ENCODE data around the gene MOBP. TPM values are rescaled to one million over a fixed set of nuclear protein-coding genes. Genes with fewer than 3 reads are reported as not detected.
"Not testable (repeated sequence)": the region's sequence is repeated elsewhere in the genome, so short reads cannot be mapped to it uniquely, and the experiment has no call there.

The MOBP gene
- total RNA-seq, 1 experiment from 2014 or later: not detected

DNA sequence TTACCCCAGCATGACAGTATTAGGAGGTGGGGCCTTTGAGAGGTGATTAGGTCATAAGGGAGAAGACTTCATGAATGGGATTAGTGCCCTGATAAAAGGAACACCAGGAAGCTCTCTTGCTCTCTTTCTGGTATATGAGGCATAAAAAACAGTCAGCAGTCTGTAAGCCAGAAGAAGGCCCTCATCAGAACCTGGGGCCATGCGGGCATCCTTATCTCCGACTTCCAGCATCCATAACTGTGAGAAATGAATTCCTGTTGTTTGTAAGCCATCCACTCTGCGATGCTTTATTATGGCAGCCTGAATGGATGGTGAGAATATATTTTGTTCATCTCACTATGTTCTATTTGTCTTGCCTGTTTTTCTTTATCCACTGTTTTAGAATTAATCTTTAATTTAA is 17.7 kb upstream of the MOBP start:
- no peak for DNase-seq (ENCODE audit: low spot score)

DNA sequence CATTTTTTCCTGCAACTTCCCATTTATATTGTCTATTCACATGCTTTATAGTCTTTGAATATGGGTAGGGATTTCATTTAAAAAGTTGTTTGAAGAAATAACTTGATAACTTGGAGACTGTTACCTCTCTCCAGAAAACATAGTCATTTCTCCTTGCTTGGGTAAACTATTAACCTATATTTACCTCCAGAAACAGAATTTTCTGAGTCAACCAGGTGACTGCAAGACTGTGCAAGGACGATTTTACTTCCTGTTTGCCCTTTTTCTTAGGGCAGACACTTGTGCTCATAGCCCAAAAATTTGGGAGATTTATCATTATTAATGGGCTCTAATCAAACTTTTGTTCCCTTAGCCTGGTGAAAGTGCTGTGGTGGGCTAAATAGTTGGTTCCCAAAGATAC is 14.3 kb upstream of the MOBP start:
- DNase-seq (ENCODE audit: low spot score): no peak

DNA sequence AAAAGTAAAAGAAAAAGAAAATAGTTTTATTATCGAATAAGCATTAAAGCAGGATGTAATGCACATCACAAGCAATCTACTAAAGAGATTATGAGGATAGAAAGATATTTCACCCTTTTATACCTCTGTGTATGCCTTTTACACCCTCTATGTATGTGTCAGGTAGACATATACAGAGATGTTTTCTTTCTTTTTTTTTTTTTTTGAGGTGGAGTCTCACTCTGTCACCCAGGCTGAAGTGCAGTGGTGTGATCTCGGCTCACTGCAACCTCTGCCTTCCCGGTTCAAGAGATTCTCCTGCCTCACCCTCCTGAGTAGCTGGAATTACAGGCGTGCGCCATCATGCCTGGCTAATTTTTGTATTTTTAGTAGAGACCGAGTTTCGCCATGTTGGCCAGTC is 13.6 kb upstream of the MOBP start:
- not testable (repeated sequence) for DNase-seq (ENCODE audit: low spot score)

DNA sequence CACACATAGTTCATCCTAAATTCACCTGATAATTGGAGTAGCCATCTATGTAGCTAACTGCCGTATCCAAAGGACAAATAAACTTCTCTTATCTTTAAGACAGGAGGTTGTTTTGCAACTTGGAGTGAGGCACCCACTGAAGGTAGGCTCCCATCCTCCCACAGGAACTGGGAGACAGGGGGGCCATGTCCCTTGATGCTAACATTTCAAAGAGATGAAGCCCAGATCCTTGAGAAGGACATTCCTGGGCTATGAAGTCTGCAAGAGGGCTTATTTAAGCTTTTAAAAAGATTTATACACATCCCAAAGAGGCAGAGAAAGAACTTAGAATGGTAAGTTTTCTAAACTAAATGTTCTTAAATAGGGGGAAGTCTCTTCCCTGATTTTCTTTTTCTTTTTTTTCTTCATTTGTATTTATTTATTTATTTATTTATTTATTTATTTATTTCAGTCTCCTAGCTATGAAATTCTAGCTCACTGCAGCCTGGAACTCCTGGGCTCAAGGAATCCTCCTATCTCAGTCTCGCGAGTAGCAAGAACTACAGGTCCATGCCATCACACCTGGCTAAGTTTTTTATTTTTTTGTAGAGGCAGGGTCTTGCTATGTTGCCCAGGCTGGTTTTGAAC is 12.8 kb upstream of the MOBP start:
- DNase-seq (ENCODE audit: low spot score): no peak

DNA sequence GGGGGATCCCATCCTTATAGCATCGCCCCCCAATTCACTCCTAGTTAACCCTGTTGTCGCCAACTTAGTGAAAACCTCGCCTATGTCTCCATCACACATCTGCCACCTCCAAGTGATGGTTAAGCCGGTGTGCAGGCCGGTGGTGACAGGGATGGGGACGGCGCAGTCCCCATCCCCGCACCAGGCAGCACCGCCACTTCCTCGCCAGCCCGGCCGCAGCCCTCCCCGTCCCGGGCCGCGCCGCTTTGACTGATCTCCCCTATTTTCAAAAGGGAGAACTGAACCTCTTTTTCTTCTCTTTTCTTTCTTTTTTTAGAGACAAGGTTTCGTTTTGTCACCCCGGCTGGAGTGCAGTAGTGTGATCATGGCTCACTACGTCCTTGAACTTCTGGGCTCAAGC is 11.3 kb upstream of the MOBP start:
- DNase-seq (ENCODE audit: low spot score): no peak

DNA sequence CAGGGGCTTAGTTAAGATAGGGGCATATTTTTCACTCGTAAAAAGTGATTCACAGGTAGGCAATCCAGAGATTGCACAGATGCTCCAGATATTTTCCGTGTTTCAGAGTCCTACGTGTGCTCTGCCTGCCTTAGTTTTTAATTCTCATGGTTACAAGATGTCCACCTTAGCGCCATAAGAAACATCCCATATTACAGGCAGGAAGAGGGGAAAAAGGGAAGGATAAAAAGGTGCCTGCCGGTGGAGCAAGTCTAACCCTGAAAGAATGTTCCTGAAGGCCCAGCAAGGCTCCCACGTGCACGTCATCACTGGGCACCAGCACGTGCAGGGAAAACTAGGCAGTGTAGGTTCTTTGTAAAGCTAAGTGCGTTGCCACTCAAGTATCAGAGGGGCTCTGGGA is 10.1 kb upstream of the MOBP start:
- no peak for DNase-seq (ENCODE audit: low spot score)

DNA sequence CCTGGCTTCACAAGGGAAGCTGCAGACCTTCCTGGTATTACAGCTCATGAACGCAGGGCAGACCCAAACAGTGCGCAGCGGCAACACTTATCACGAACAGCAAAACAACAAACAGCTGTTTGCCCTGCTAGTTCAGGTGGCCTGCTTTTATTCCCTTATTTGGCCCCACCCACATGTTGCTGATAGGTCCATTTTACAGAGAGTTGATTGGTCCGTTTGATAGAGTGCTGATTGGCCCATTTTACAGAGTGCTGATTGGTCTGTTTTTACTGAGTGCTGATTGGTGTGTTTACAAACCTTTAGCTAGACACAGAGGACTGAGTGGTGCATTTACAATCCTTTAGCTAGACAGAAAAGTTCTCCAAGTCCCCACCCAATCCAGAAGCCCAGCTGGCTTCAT is 8.9 kb upstream of the MOBP start:
- DNase-seq (ENCODE audit: low spot score): not testable (repeated sequence)

DNA sequence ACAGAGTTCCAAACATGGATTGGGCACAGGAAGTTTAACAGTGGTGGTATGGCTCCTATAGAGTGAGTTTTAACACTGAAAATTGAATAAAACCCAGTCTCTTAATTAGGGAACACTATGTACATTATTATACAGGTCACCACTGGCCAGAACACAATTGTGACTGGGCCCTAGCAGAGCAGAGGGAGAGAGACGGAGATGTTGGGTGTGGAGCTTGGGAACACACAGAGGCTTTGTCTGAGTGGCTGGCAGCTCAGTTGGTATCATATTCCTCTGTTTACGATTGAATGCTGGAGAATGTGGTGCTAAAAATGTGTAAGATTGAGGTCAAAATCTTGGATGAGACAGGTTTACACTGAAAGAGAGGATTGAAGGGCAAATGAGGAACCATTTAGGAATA is 6.8 kb upstream of the MOBP start:
- DNase-seq (ENCODE audit: low spot score): no peak

DNA sequence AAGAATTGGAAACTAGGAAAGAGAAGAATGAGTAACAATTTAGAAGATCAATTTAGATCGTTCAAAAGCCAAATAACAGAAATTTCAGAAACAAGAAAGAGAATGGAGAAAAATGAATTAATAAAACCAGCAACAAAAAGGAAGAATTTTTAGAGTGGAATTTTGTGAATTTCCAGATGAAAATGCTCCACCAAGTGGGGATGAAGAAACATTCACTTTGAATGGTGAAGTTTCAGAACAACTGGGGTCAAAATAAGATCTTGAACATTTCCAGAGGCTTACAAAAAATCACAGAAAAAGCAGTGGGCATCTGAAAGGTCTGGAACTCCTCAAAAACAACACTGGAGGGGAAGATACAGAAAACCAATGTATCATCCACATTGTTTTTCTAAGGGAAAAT is 4.2 kb upstream of the MOBP start:
- DNase-seq (ENCODE audit: low spot score): no peak

DNA sequence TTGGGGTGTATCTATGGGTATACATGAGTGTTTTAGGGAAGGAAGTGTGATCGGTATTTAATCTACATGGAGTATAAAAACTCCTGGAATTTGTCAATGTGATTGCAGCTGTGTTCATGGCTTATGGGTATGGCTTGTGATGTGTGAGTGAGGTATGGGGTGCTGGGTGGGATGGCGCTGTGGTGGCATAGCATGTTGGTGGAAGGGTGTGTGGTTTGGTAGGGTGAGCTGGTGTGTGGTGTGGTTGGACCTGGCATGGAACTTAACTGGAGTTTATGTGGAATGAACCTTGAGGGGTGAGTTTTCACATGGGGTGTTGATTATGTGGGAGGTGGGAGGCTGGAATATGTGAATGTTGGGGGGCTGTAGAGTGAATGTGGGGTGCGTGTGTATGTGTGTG is 492 bp upstream of the MOBP start:
- DNase-seq (ENCODE audit: low spot score): no peak

DNA sequence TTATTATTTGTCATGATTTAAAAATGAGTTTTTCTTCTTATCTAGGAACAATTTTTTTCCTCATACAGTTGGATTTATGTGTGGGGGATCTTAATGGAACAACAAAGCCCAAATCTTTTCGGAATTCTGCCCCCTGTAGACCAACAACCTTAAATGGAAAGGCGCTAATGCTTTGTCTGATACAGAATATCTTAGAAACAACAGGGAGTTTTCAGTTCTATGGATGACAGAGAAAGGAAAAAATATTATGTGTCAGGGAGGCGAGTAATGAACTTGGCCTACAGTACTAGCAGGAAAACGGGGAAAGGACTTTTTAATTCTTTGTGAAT is 592 bp downstream of the MOBP start:
- DNase-seq (ENCODE audit: low spot score): no peak

DNA sequence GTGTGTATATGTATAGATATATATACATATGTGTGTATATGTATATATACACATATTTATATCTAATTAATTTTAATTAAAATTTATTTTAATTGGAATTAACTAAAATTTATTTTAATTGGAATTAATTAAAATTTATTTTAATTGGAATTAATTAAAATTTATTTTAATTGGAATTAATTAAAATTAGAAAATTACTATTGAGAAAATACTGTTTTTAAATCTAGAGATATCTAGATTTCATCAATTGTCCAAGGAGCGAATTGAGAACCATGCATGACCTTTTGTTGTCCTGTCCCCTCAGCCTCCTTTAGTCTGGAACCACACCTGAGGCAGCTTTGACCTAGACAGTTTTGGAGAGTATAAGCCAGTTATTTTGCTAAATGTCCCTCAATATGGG is 1.8 kb downstream of the MOBP start:
- DNase-seq (ENCODE audit: low spot score): no peak

DNA sequence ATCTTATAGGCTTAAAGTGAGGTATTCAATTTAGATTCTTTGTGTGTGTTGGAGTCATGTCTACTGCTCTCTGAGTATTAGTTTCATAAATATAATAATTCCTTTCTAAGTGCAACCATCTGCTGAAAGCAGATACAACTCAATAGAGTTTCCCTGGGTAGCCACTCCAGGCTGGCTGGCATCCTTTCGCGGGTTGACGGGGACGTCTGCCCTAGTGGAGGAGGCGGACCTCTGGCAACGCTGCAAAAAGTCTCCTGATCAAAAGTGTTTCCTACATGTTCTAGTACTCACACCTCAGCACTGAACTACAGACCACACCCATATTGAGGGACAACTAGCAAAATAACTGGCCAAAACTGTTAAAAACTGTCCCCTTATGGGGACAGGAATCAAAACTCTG is 2.5 kb downstream of the MOBP start:
- DNase-seq (ENCODE audit: low spot score): no peak

DNA sequence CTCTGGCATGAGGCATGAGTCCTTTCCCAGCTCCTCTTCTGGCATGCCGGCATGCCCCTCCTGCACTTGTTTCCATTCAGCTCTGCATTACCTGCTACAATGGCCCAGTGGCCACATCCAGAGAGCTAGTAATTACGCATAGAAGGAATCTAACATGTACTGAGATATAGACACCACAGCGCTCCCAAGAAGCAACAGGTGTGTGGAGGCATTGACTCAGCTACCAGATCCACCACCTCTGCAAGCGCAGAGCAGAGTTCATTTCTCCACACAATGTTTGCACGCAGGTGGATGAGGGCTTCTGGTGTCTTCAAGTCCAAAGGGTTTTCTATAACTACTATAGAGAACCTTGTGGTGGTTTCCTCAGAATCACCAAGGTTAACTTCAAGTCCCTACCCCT is 4.2 kb downstream of the MOBP start:
- no peak for DNase-seq (ENCODE audit: low spot score)

DNA sequence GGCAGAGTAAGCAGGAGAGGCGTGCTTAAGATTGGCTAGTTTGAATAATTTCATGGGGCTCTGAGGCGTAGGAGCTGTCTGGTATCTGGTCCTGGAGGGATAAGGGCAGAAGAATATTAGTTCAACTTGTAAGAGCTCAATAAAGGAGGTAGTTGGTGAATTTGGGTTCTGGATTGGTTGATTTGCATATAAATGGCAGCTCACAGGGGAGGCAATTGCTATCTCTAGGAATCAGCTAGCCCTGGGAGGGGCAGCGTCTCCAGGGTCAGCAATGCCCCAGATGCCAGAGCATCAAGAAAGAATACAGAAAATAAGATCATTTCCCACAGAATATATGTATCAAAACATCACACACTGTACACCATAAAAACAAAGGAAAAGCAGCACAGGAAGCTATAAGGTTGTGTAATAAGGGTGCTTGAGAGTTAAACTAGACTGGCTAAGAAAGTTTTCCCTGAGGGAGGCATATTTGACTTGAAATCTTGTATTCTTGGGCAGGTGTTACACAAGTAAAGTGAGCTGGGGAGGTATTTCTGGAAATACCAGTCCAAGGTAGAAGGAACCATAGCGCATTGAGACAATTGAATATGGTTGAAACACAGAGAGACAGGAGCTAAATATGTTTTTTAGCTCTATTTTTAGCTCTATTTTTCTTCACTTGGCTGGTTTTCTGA is 6.1 kb downstream of the MOBP start:
- DNase-seq (ENCODE audit: low spot score): no peak

DNA sequence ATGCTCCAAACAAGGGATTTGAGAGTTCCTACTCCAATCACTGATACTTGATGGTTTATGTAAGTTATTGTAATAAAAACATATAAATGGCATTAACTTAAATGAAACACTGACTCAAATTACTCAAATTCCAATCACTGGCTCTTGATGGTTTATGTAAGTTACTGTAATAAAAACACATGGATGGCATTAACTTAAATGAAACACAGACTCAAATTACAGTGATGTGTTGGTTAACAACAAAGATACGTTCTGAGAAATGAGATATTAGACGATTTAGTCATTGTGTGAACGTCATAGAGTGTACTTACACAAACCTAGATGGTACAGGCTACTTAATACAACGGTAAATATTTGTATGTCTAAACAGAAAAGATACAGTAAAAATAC is 6.6 kb downstream of the MOBP start:
- DNase-seq (ENCODE audit: low spot score): no peak

DNA sequence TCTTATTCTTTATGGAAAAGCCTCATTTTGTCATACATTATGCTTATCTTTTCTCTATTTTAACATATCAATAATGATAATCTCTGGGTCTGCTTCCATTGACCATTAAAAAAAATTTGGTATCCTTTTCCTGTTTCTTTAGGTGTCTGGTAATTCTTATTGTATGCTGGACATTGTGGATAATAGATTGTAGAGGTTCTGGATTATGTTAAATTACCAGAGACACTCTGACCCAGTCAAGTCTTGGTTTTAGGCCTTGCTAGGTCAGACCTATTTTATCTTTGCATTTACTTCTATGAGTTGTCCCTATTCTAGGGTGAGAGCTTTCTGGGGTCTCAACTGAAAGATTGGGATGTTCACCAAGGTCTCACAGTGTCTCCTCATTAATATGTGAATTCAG is 9.3 kb downstream of the MOBP start:
- no peak for DNase-seq (ENCODE audit: low spot score)

DNA sequence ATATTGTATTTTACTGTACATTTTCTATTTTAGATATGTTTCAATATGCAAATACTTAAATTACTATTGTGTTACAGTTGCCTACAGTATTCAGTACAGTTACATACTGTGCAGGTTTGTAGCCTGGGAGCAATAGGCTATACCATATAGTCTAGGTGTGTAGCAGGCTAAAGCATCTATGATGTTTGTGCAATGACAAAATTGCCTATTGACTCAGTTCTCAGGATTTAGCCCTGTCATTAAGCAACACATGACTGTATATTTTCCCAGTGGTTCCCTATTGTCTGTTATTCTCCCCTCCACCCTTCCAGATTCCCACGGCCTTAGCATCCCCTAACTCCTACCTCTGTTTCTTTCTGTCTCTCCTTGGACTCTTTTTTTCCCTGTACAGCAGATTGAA is 10.7 kb downstream of the MOBP start:
- DNase-seq (ENCODE audit: low spot score): no peak

DNA sequence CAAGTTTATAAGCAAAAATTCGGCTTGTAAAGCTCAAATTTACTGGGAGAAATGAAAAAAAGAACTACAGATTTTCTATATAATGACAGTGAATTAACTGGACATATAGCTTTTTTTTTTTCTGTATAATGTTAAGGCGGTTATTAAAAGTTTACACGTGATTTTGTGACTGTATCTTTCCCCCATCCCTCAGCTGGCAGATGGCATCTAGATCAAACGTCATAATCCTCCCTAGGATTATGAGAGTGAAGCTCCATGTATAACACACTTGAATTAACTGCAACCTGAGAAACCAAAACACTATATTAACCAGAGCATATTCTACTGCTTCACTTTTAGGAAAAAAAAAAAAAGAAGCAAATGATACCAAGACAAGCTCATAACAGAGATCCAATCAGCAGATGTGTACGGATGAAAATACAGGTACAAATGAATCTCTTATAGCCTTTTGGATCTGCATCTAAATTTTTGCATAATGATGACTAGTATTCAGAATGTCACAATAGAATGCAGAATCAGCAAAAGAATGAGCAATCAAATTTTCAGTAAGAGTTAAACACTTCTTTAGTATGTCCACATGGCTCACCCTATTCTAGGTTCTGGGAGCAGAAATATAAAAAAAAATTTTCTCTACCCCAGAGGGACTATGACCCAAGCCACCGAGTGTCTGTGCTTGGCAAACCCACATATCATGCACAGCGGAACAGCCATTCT is 12.4 kb downstream of the MOBP start:
- no peak for DNase-seq (ENCODE audit: low spot score)

DNA sequence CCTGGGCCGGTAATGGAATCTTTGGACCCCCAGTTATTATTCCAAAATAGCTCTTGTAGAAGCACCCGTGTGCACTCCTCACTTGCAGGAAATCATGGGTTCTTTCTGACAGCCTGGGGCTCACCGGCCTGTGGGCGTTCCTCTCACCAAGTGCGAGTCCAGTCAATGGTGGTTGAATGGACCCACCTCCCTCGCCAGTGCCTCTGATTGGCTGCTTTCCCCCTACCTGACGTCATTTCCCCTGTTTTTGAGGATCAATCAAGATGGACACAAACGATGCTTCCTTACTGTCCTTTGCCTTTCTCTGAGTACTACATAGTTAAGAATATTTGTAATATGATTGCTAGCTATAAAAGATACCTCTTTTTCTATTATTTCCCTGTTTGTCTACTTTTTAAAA is 18.1 kb downstream of the MOBP start:
- no peak for DNase-seq (ENCODE audit: low spot score)

DNA sequence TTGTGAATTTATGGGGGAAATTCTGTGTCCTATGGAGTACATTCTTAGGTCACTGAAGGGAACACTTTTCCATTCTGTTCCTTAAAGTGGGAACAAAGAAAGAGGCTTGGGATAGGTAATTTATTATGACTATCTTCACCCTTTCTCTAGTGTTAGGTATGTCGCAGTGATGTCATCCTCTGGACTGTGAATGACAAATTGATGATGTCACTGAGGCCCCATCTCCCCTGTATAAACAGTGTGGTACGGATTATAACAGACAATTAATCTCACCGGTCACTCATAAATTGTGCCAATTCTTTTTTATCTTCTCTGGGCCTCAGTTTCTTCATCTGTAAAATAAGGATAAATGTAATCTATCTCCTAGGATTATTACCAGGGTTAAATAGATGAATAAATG is 23.5 kb downstream of the MOBP start:
- DNase-seq (ENCODE audit: low spot score): no peak

DNA sequence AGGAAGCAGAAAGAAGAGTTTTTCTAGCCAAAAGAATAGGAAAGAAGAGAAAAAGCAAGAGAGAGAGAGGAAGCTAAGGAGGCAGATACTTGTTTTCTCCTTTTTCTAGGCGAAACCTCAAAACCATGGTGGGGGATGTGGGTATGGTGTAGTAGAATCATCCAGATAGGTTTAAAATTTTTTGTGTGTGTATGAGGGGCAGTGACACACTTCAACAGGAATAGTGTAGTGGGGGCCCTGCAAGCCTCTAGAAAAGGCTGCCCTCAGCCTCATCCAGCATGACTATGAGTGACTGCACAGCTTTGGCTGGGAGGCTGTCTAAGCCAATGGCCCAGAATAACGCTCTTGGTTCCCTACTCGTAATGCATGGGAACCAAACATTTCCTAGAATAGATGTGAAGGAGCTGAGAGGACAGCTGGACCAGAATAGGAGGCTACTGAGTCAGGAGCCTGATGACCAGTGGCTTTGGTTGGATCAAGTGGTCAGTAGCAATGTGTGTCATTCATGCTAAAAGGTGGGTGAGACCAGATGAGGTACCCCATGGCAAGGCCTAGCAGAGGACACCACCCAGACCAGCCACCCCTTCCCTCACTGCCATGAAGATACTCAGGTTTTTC is 24.4 kb downstream of the MOBP start:
- no peak for DNase-seq (ENCODE audit: low spot score)

DNA sequence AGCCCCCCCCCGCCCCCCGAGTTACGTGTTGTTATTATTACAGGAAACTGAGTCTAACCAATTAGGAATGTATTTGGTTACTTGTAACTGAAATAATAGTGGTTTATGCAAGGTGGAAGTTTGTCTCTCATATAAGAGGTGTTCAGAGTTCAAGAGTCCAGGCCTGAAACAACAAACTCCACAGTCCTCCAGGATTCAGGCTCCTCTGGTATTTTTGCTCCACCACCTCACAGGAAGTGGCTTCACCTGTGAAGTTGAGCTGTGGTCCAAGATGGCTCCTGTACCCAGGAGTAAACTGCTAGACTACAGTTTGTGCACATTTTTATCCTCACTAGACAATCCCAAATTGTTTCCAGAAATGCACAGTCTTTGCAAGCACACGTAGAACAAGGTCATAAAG is 27.3 kb downstream of the MOBP start:
- DNase-seq (ENCODE audit: low spot score): no peak

Measured in A172 (cell line).